Measurements from ENCODE around the gene FLNA.

FLNA gene

GRCh38 chrX:154360155-154360713 is 14.2 kb downstream of the FLNA start:
- no peak for DNase-seq (ENCODE audit: extremely low read depth in 1 of 2, low read depth in 1 of 2)

DNA sequence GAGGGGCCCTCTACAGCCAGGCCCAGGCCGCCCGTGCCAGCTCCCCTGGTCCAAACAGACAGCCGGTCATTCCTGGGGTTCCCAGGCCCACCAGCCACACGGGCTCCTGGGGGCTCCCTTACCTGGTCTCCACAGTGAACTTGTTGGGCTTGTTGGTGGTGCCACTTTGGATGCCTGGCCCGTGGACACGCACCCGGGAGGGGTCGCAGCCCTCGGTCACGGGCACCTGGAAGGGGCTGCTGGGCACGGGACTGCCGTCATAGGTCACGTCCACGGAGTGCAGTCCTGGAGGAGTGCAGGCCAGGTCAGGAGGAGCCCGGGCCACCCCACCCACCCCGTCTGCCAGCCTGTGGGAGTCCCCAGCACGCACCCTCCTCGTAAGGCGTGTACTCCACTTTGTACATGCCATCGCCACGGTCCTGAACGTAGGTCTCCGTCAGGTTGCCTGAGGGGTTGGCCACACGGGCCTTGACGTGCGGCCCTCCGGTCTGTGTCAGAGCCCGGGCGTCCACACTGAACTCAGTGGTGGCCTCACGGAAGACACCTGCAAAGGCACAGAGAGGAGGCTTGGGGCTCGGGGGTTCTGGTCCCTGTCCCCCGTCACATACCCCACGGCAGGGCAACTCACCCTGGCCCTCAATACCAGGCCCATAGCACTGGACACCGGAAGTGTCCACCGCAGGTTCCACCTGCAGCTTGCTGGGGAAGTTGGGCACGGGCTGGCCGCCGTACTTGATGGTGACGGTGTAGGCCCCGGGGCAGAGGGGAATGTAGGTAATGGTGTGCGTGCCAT is 14.9 kb downstream of the FLNA start:
- no peak for DNase-seq (ENCODE audit: extremely low read depth in 1 of 2, low read depth in 1 of 2)

GRCh38 chrX:154358829-154359228 is 15.6 kb downstream of the FLNA start:
- DNase-seq (ENCODE audit: extremely low read depth in 1 of 2, low read depth in 1 of 2), result no peak

GRCh38 chrX:154358011-154358410 is 16.4 kb downstream of the FLNA start:
- DNase-seq (ENCODE audit: extremely low read depth in 1 of 2, low read depth in 1 of 2), result no peak

GRCh38 chrX:154357205-154357604 is 17.2 kb downstream of the FLNA start:
- DNase-seq (ENCODE audit: extremely low read depth in 1 of 2, low read depth in 1 of 2), result no peak

- no peak for DNase-seq (ENCODE audit: extremely low read depth in 1 of 2, low read depth in 1 of 2)
Observed at GRCh38 chrX:154356596-154356995, 17.8 kb downstream of the FLNA start.

GRCh38 chrX:154355776-154356140 is 18.7 kb downstream of the FLNA start:
- DNase-seq (ENCODE audit: extremely low read depth in 1 of 2, low read depth in 1 of 2), result no peak

DNA sequence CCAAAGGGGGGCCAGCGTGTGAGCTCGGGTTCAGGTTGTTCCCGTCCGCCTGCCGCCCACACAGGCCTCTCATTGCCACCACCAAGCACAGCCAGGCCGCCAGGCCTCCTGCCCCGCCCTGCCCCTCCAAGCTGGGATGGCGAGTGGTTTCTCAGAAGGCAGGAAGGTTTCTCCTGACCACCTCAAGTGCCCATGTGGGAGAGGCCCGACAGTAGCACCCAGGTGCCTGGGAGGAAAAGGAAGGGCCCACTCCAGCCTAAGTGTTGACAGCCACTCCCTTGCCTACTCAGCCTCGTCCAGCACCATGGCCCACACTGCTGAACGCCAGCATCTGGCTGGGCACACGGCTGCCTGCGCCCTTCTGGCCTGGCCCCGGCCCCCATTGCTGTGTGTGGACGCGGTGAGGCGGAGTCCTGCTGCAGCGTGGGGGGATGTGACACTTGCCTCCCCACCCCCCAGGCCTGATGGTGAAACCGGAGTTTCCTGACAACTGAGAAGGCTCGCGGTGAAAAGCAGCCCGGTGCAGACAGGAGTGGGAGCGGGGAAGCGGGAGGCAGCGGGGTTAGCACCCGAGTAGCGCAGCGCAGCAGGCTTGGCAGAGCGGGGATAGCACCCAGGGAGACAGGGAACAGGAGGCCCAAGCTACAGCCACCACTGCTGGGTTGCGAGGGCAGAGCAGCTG is 19.2 kb downstream of the FLNA start:
- DNase-seq (ENCODE audit: extremely low read depth in 1 of 2, low read depth in 1 of 2), result no peak

DNA sequence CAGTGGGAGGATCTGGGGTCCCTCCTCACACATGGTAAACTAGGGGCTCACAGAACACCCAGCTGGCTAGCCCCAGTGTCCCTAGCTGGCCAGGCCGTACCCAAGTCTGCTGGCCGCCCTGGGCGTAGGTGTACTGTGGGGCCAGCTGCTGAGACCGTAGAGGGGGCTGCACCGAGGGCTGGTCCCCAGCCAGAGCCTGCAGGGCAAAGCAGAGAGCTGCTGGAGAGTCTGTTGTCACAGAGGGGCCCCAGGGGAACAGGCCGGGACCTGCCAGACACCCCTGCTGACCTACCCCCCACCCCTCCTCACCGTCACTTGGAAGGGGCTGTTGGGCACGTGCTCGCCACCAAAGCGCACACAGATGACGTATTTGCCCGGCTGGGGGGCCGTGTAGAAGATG is 19.9 kb downstream of the FLNA start:
- DNase-seq (ENCODE audit: extremely low read depth in 1 of 2, low read depth in 1 of 2), result no peak

- DNase-seq (ENCODE audit: extremely low read depth in 1 of 2, low read depth in 1 of 2), result no peak
Observed at GRCh38 chrX:154354013-154354412, 20.4 kb downstream of the FLNA start.

DNA sequence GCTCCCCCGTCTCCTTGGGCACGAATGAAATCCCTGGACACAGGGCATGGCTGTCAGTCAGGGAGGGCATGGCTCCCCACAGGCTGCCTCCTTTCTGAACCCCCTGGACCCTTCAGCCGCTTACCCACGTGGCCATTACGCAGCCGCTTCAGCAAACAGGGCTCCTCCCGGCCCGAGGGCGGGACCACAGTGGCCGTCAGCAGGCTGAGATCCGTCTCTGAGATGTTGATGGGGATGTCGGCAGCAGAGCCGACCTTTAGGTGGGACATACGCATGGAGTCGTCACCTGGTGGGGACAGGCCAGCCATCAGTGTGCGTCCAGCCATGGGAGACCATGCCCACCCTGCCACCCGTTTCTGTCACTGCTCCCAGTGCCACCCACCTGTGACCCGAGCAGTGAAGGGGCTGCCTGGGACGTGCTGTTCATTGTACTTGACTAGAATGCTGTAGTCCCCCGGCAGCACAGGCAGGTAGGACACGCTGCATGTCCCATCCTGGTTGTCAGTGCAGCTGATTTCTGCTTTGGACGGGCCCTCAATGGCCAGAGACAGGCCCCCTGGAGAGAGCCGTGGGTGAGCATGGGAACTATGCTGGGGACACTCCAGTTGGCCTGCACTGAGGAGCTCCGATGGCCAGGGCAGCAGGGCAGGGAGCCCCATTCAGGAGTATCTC is 21.1 kb downstream of the FLNA start:
- DNase-seq (ENCODE audit: extremely low read depth in 1 of 2, low read depth in 1 of 2), result no peak

DNA sequence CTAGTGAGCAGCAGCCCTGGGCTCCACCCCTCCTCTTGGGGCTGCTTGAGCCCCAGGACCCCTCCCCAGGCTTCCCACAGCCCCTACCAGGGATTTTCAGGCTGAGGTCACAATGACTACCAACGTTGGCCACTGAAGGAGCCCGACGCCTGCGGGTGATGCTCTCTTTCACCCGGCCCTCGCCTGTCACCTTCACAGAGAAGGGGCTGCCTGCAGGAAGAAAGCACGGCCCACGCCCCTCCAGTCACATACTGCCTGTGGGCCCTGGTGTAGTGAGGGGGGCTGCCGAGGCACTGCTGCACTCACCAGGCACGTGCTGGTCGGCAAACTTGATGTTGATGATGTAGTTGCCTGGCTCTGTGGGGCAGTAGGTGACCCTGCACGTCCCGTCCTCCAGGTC is 22.0 kb downstream of the FLNA start:
- DNase-seq (ENCODE audit: extremely low read depth in 1 of 2, low read depth in 1 of 2), result no peak

- no peak for DNase-seq (ENCODE audit: extremely low read depth in 1 of 2, low read depth in 1 of 2)
Observed at GRCh38 chrX:154352012-154352401, 22.4 kb downstream of the FLNA start.

GRCh38 chrX:154351183-154352011 is 23.0 kb downstream of the FLNA start:
- DNase-seq (ENCODE audit: extremely low read depth in 1 of 2, low read depth in 1 of 2), result no peak

- DNase-seq (ENCODE audit: extremely low read depth in 1 of 2, low read depth in 1 of 2), result no peak
Observed at GRCh38 chrX:154350429-154351182, 23.8 kb downstream of the FLNA start.

DNA sequence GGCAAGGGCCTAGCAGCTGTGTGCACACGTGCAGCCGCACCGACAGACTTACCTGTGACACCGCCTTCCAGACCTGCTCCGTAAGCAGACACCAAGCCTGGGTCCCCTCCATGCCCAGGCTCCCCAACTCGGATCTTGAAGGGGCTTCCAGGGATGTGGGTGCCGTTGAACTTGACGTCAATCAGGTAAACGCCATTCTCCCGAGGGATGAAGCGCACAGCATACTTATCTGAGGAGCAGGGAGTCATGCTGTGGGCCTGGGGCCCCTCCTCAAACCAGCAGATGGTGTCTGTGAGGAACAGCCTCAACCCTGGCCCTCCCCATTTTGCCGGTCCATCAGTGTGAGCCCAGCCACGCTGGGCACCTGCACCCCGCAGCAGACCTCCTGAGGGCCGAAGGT is 24.5 kb downstream of the FLNA start:
- no peak for DNase-seq (ENCODE audit: extremely low read depth in 1 of 2, low read depth in 1 of 2)

- DNase-seq (ENCODE audit: extremely low read depth in 1 of 2, low read depth in 1 of 2), result no peak
Observed at GRCh38 chrX:154349359-154349935, 25.0 kb downstream of the FLNA start.

DNA sequence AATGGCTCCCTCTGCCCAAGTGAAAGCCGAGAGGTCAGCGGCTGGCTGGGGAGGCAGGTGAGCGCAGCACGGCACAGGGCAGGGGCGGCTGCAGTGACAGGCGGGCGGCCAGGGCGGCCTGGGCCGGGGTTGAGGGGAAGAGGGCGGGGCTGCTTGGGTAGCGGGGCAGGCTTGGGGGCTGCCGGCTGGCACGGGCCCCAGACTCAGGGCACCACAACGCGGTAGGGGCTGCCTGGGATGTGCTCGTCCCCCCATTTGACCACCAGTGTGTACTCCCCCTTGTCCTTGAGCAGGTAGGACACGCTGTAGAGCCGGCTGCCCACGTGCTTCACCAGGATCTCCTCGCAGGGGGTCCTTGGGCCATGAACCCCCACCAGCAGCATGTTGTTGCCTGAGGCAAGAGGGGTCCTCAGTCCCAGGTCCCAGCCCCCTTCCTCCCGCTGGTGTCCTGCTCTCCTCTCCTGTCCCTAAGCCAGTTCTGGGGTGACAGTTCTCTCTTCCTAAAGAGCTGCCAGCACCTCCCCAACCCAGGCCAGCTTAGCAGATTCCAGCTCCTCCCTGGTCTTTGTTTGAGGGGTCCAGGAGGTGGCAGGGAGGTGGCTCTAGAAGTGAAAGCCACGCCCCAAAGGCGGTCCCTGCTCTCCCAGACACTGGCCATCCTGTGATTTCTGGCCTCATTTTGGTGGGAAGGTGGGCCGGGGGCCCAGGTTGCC is 25.6 kb downstream of the FLNA start:
- DNase-seq (ENCODE audit: extremely low read depth in 1 of 2, low read depth in 1 of 2), result no peak

DNA sequence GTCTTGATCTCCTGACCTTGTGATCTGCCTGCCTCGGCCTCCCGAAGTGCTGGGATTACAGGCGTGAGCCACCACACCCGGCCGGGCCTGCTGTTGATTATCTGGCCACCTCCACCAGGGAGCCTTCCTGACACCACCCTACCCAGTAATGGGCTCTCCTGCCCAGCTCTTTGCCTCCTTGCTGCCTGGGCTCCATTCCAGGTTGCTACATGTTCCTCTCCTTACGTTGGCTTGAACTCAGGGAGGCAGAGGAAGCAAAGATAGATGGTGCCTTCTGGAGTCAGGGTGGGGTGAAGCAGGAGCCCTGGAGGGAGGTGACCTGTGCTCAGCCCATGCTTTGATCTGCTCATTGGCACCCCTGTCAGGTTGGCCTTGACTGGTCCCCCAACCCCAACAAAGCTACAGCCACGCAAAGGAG is 26.3 kb downstream of the FLNA start:
- DNase-seq (ENCODE audit: extremely low read depth in 1 of 2, low read depth in 1 of 2), result no peak

Measured in activated CD8-positive, alpha-beta memory T cell treated with anti-CD3 and anti-CD28 coated beads for 1 hour (primary cell).